CD14-positive monocyte (primary cell): ENCODE measurements around the gene KLHL12. TPM values are rescaled to one million over a fixed set of nuclear protein-coding genes. Genes with fewer than 3 reads are reported as not detected.

ENCODE experiments used
- DNase-seq, 3 donors: peaks; one replicate each; pipeline ENCODE4 v3.0.0-alpha.2; 2011 to 2022
- H2AFZ ChIP-seq: 2 replicates; pipeline ENCODE4 v1.6.0; 2012; ENCODE audit warnings: mild to moderate bottlenecking, low read depth, low read length, inconsistent platforms; ENCODE audit not compliant: insufficient read depth, poor library complexity, severe bottlenecking
- H3K27ac ChIP-seq, 2 donors: 1 replicate in 1 of 2; 2 replicates in 1 of 2; pipeline ENCODE4 v1.5.1; 2012 to 2013; ENCODE audit warnings: low read length in 2 of 2, control low read depth in 1 of 2, inconsistent platforms in 1 of 2, low read depth in 1 of 2, mild to moderate bottlenecking in 1 of 2
- H3K27me3 ChIP-seq, 2 donors: one replicate each; pipeline versions ENCODE4 v1.6.0 to v1.6.1; 2011 to 2013; ENCODE audit warnings: low read length in 2 of 2; ENCODE audit not compliant: control insufficient read depth in 2 of 2, insufficient read depth in 2 of 2
- H3K36me3 ChIP-seq, 2 donors: replicated peaks in 1 of 2; 1 replicate in 1 of 2; 2 replicates in 1 of 2; pipeline versions ENCODE4 v1.5.1 to v1.6.1; 2012 to 2013; ENCODE audit warnings: low read length in 2 of 2, control low read depth in 1 of 2, inconsistent platforms in 1 of 2, mild to moderate bottlenecking in 1 of 2; ENCODE audit not compliant: insufficient read depth in 2 of 2, control insufficient read depth in 1 of 2
- H3K4me1 ChIP-seq, 2 donors: 1 replicate in 1 of 2; 2 replicates in 1 of 2; pipeline versions ENCODE4 v1.5.1 to v1.6.1; 2012 to 2013; ENCODE audit warnings: low read length in 2 of 2, control low read depth in 1 of 2, inconsistent platforms in 1 of 2, mild to moderate bottlenecking in 1 of 2, moderate library complexity in 1 of 2; ENCODE audit not compliant: insufficient read depth in 2 of 2, control insufficient read depth in 1 of 2
- H3K4me2 ChIP-seq: replicated peaks from 2 replicates; pipeline ENCODE3; 2012; ENCODE audit warnings: low read length, moderate library complexity, mild to moderate bottlenecking; ENCODE audit not compliant: poor library complexity, severe bottlenecking; ENCODE audit errors: extremely low read depth
- H3K4me3 ChIP-seq, 3 experiments: fragments of 200-600 bp in 1 of 3; sonication (generic) in 1 of 3; replicated peaks in 1 of 3; 1 replicate in 2 of 3; 2 replicates in 1 of 3; pipeline ENCODE4 v1.5.1; 2011 to 2013; ENCODE audit warnings: low read length in 3 of 3, mild to moderate bottlenecking in 3 of 3, control low read depth in 2 of 3, low read depth in 2 of 3, inconsistent platforms in 1 of 3, moderate library complexity in 1 of 3
- H3K79me2 ChIP-seq: 2 replicates; pipeline ENCODE4 v1.6.0; 2012; ENCODE audit warnings: mild to moderate bottlenecking, control low read depth, inconsistent platforms, low read length, moderate library complexity; ENCODE audit not compliant: insufficient read depth
- H3K9ac ChIP-seq: 2 replicates; pipeline ENCODE4 v1.6.0; 2017; ENCODE audit warnings: low read length, mild to moderate bottlenecking; ENCODE audit not compliant: insufficient read depth, poor library complexity, severe bottlenecking
- H3K9me3 ChIP-seq, 2 donors: replicated peaks in 1 of 2; 1 replicate in 1 of 2; 2 replicates in 1 of 2; pipeline versions ENCODE4 v1.5.1 to v1.6.1; 2012 to 2013; ENCODE audit warnings: low read length in 2 of 2, control low read depth in 1 of 2; ENCODE audit not compliant: control insufficient read depth in 1 of 2, insufficient read depth in 1 of 2
- H4K20me1 ChIP-seq: 2 replicates; pipeline ENCODE4 v1.6.0; 2012; ENCODE audit warnings: mild to moderate bottlenecking, low read length, control low read depth, moderate library complexity; ENCODE audit not compliant: insufficient read depth
- H3K27ac Mint-ChIP-seq, 7 donors: one replicate each; pipeline ENCODE4 v1.8.0; 2020; ENCODE audit warnings: mild to moderate bottlenecking in 7 of 7, mixed read lengths in 7 of 7, moderate library complexity in 6 of 7, inconsistent platforms in 2 of 7
- H3K27me3 Mint-ChIP-seq, 3 donors: one replicate each; pipeline ENCODE4 v1.8.0; 2021 to 2022; ENCODE audit warnings: low read depth in 3 of 3, mild to moderate bottlenecking in 3 of 3, mixed read lengths in 3 of 3, moderate library complexity in 3 of 3, inconsistent platforms in 1 of 3
- H3K36me3 Mint-ChIP-seq, 2 donors: one replicate each; pipeline ENCODE4 v1.8.0; 2020; ENCODE audit warnings: mixed read lengths in 2 of 2, inconsistent platforms in 1 of 2, mild to moderate bottlenecking in 1 of 2
- H3K4me1 Mint-ChIP-seq: one replicate; pipeline ENCODE4 v1.8.0; 2020; ENCODE audit warnings: mild to moderate bottlenecking, mixed read lengths
- H3K4me3 Mint-ChIP-seq, 2 donors: one replicate each; pipeline ENCODE4 v1.8.0; 2020; ENCODE audit warnings: mild to moderate bottlenecking in 2 of 2, mixed read lengths in 2 of 2, moderate library complexity in 1 of 2
- H3K9me3 Mint-ChIP-seq, 7 donors: one replicate each; pipeline ENCODE4 v1.8.0; 2020 to 2022; ENCODE audit warnings: mixed read lengths in 7 of 7, mild to moderate bottlenecking in 6 of 7, moderate library complexity in 6 of 7, inconsistent platforms in 2 of 7
- CTCF ChIP-seq: fragments of 200-600 bp; IDR thresholded peaks from one replicate; pipeline ENCODE4 v1.8.0; 2022; ENCODE audit warnings: antibody characterized with exemption, mild to moderate bottlenecking
- WGBS: methylation state at CpG from one replicate; pipeline ENCODE4 v1.1.5; 2013; ENCODE audit warnings: missing lambda C conversion rate; ENCODE audit not compliant: insufficient coverage; 5-methylcytosine and 5-hydroxymethylcytosine counted together
- intact Hi-C, 2 donors: fragments of 100-400 bp; cut with micrococcal nuclease; formaldehyde crosslinking; loops; one replicate each; pipeline versions ENCODE4 v1.15.0 to v1.15.1; 2023
- polyA plus RNA-seq, 3 donors: library from polyadenylated mRNA; depleted of rRNA in 1 of 3; unstranded in 2 of 3; stranded (reverse) in 1 of 3; fragments of 300-500 nt in 2 of 3; fragments of >200 nt in 1 of 3; fragmentation: Illumina TruSeq in 2 of 3; gene quantifications; 1 replicate in 2 of 3; 2 replicates in 1 of 3; pipeline ENCODE4 v1.2.3, GENCODE V29; 2012 to 2021

The KLHL12 gene
- polyA plus RNA-seq, 3 donors, result 20.7 to 36.7 (median 21.9) TPM

GRCh38 chr1:202974856-202975255, 47.8 kb upstream of the KLHL12 start:
- H3K4me1 Mint-ChIP-seq, result peaks cover 21% of the 10 kb centered on the region
- intact Hi-C loops, result no loop called here
- Histone ChIP-seq H3K4me2 (no peak overlapping the region), H3K9ac (no peak overlapping the region), H3K4me1 (peaks cover 17 to 24% of the 10 kb centered on the region in 2 donors), H4K20me1 (no peaks in the 10 kb centered on the region), H3K4me3 (no peak overlapping the region), H3K79me2 (no peaks in the 10 kb centered on the region), H3K9me3 (no peaks in the 10 kb centered on the region), H3K36me3 (no peaks in the 10 kb centered on the region), H2AFZ (no peak overlapping the region), H3K27ac (no peak overlapping the region), H3K27me3 (no peaks in the 10 kb centered on the region)
- H3K27ac Mint-ChIP-seq, result no peak overlapping the region
- H3K36me3 Mint-ChIP-seq, result no peaks in the 10 kb centered on the region
- TF ChIP-seq CTCF, result no peak
- peaks cover 0 to 4% (median 0%) of the 10 kb centered on the region in 7 donors for H3K9me3 Mint-ChIP-seq
- H3K4me3 Mint-ChIP-seq, result no peak overlapping the region
- H3K27me3 Mint-ChIP-seq, result peaks cover 2% of the 10 kb centered on the region in 3 donors
- no peak for DNase-seq
- no CpG with 5 or more reads among the region's 3 CpGs for WGBS

GRCh38 chr1:202972046-202972445, 45.0 kb upstream of the KLHL12 start:
- WGBS, result 93% methylated on average over 2 of the region's 4 CpGs

More at GRCh38 chr1:202972046-202972445, 45.0 kb upstream of the KLHL12 start:
- Histone ChIP-seq H3K4me2 (no peak overlapping the region), H3K27me3 (no peaks in the 10 kb centered on the region), H4K20me1 (no peaks in the 10 kb centered on the region), H3K4me1 (peaks cover 39 to 47% of the 10 kb centered on the region in 2 donors), H3K9me3 (no peaks in the 10 kb centered on the region), H3K79me2 (no peaks in the 10 kb centered on the region), H3K9ac (no peak overlapping the region), H3K27ac (no peak overlapping the region), H3K36me3 (no peaks in the 10 kb centered on the region), H3K4me3 (no peak overlapping the region), H2AFZ (no peak overlapping the region)
- H3K4me1 Mint-ChIP-seq, result peaks cover 44% of the 10 kb centered on the region
- DNase-seq, result no peak
- no peaks in the 10 kb centered on the region for H3K36me3 Mint-ChIP-seq
- TF ChIP-seq CTCF, result no peak
- intact Hi-C loops, result no loop called here
- peaks cover 2% of the 10 kb centered on the region in 3 donors for H3K27me3 Mint-ChIP-seq
- H3K27ac Mint-ChIP-seq, result no peak overlapping the region
- peaks cover 0 to 4% (median 0%) of the 10 kb centered on the region in 7 donors for H3K9me3 Mint-ChIP-seq
- no peak overlapping the region for H3K4me3 Mint-ChIP-seq
